Kidney capillary endothelial cell (primary cell): ENCODE results near the gene OPN3.

Experiments used
- DNase-seq: peaks from one replicate; pipeline ENCODE4 v3.0.0-alpha.2; 2018; ENCODE audit warnings: low spot score

The OPN3 gene

DNA sequence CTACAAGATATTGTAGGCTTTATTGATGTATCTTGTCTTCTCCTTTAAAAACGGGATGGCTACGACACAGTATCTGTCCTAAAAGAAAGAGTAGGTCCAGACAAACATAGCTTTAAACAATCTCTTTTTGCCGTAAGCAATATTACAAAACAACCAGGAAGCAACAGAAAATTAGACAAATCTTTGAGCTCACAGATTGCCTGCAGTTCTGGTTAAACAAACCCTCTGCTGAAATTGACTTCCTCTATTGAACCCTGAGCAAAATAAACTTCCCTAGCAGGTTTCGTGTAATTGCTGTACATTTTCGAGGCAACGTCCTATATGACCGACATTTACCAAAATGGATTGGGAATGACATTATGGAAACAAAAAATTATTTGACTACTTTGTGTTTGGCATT, 50.6 kb downstream of the OPN3 start:
- DNase-seq: no peak

DNA sequence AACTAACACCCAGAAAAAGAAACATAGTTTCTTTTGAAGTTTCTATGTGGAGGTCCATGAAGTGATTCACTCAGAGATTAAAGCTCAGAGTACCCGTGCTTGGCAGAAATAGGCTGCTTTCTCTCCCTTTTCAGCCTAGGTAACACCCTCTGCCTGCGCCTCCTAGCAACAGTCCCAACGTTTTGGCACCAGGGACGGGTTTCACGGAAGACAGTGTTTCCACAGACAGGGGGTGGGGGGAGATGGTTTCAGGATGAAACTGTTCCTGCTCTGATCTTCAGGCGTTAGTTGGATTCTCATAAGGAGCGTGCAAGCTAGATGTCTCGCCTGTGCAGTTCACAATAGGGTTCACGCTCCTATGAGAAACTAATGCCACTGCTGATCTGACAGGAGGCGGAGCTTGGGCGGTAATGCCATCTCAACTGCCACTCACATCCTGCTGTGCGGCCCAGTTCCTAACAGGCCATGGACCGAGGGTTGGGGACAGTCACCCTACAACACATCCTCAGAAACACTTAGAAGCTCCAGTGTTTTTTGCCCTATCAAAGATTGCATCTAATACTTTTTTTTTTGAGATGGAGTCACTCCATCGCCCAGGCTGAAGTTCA, 53.2 kb downstream of the OPN3 start:
- DNase-seq: no peak

DNA sequence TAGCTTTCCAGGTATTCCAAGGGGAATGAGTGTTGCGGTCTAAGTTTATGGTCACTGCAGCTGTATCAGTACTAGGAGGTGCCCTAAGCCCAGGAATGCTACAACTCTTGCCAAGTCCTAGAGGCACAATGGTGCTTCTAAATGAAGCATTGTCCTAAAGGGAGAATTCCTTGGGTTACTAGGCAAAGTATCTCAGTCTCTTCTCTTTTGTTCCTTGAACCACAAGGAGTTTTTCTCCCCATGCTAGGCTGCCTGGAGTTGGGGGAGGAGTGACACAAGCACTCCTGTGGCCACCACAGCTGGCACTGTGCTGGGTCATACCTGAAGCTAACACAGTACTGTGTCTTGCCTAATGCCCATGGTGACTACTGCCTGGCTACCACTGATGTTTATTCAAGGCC, 57.2 kb downstream of the OPN3 start:
- DNase-seq: no peak

DNA sequence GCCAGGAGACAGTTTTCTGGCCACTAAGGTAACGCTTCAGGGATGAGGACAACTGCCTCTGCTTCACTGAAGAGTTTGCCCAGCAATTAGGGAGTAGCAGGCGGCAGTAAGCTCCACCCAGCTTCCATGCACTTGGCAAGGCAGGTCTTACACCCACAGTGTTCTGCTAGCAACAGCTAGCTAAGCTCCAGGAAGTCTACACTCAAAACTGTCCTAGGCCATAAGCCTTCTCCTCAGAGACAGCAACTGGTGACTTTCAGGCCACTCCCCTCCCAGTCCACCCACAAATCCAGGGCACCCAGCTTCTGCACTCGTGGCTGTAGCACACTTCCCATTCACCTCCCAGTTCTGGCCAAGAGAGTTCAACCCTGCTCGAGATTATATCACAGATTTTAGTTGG, 60.7 kb downstream of the OPN3 start:
- DNase-seq: no peak

DNA sequence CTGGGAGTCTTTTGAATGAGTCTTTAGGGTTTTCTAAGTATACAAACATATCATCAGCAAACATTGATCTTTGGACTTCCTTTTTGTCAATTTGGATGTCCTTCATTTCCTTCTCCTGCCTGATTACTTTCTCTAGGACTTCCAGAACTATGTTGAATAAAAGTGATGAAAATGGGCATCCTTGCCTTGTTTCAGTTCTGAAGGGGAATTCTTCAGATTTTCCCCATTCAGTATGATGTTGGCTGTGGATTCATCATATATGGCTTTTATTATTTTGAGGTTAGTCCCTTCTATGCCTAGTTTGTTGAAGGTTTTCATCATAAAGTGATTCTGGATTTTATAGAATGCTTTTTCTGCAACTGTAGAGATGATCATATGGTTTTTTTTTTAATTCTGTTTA, 66.0 kb downstream of the OPN3 start:
- DNase-seq: no peak

DNA sequence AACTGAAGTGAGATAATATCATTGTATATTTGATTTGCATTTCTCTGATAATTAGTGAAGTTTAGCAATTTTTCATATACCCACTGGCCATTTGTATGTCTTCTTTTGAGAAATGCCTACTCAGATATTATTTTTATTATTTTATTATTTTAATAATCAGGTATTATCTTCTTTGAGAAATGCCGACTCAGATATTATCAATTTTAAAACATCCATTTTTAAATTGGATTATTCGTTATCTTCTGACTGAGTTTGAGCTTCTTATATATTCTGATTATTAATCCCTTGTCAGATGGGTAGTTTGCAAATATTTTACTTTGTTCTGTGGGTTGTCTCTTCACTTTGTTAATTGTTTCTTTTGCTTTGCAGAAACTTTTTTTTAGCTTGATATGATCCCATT, 70.3 kb downstream of the OPN3 start:
- no peak for DNase-seq

DNA sequence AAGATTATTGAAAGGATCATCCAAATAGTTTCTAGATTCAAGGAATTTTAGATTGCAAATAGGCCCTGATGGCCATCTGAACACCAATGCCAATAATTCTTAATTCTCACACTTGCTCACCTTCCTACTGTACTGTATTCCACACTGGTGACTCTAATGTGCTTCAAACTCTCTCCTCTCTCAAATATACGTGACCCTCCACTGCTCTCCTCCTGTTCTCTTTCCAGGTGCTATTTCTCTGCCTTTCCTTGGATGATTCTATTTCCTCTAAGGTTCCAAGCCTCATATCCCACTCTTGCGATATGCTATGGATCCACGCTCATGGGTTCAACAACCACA, 79.4 kb downstream of the OPN3 start:
- DNase-seq: no peak

DNA sequence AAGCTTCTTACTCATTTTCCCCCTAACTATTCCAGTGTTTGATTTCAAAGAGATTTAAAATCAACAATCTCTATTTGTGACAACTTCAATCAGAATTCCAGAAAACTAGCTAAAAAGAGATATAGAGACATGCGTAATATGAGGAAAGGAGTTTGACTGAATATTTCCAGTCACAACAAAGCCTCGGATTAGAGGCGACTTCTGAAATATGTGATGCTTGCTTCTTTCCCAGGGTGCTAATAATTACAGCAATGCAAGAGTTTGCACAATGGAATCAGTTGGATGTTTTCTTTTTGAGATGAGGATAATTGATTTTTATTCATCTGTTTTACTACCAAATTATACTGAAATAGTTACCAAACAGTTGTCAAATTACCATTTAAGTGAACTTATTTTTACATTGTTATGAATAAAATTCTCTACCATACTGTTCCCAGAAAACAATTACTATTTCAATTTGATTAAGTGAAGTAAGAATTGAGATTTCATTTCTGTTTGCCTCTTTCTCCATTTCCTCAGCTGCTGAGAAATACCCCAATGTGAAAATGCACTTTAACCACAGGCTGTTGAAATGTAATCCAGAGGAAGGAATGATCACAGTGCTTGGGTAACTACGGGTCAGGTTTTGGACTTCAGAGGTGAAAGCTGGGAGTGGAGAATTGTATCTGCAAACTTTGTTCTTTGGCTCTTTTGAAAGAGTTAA, 79.9 kb downstream of the OPN3 start:
- no peak for DNase-seq

DNA sequence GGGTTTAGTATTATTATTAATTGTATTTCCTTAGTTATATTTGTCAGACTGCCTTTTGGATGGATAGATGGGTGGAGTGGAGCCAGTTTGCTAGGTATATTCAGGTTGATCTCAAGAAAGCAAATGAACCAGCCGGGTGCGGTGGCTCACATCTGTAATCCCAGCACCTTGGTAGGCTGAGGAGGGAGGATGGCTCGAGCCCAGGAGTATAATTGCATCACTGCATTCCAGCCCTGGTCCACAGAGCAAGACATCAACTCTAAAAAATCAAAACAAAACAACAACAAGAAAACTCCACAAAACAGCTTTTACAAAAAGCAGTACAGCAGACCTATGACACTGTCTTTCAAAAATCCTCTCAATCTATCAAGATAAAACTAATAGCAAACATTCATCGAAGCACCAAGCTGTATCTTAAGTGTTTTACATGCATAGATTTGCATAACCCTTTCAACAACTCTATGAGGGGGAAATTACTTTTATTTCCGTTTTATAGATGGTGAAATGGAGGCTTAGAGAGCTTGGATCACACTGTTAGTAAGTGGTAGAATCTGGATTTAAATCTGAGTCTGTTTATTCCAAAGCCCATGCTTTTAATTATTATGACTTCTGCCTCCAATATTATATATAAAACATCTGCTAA, 82.5 kb downstream of the OPN3 start:
- no peak for DNase-seq

DNA sequence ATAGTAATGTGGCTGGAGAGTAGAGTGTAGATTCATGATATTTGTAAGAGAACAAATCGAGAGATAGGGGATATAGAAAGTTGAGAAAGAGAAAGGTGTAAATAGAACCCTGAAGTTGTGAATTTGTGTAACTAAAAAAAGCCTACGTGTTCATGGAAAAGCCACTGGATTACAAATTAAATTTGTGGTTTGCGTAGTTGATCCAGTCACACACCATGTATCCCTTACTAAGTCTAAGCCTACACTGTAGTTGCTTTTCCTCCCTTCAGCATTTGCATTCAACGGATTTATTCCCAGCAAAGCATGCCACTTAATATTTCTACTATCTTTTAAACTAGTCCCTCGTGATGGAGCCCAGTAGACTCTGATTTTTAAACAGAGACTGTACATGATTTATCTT, 83.1 kb downstream of the OPN3 start:
- DNase-seq: no peak

DNA sequence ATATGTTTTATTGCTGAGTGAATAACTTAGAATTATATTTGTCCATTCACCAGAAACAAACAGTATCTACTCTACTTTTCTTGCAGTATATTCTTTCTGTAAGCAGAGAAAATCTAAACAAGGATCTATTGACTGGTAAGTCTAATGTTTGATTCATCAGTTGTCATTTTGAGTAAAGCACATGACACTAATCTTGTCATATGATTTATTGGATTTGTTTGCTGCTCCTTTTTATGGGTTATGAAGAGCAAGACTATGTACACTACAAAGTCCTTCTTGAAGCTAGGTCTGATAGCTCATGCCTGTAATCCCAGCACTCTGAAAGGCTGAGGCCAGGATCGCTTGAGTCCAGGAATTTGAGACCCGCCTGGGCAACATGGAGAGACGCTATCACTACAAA, 84.6 kb downstream of the OPN3 start:
- no peak for DNase-seq

DNA sequence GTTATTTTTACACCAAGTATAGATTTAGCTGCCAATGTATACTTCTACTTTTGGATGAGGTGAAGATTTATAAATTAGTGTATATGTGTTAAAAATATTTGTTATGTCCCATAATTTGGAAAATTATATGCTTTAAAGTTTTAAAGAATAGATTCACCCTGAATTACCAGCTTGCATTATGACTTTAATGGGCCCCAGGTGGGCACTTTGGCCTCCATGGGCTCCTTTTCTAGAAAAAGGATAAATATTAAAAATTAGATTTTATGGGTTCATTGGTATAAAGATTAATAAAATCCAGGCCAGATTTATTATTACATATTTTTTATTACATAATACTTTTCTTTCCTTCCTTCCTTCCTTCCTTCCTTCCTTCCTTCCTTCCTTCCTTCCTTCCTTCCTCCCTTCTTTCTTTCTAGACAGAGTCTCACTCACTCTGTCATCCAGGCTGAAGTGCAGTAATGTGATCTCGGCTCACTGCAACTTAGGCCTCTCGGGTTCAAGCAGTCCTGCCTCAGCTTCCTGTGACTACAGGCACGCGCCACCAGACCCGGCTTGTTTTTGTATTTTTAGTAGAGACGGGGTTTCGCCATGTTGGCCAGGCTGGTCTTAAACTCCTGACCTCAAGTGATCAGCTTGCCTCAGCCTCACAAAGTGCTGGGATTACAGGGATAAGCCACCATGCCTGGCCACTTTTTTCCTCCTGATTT, 86.1 kb downstream of the OPN3 start:
- no peak for DNase-seq

DNA sequence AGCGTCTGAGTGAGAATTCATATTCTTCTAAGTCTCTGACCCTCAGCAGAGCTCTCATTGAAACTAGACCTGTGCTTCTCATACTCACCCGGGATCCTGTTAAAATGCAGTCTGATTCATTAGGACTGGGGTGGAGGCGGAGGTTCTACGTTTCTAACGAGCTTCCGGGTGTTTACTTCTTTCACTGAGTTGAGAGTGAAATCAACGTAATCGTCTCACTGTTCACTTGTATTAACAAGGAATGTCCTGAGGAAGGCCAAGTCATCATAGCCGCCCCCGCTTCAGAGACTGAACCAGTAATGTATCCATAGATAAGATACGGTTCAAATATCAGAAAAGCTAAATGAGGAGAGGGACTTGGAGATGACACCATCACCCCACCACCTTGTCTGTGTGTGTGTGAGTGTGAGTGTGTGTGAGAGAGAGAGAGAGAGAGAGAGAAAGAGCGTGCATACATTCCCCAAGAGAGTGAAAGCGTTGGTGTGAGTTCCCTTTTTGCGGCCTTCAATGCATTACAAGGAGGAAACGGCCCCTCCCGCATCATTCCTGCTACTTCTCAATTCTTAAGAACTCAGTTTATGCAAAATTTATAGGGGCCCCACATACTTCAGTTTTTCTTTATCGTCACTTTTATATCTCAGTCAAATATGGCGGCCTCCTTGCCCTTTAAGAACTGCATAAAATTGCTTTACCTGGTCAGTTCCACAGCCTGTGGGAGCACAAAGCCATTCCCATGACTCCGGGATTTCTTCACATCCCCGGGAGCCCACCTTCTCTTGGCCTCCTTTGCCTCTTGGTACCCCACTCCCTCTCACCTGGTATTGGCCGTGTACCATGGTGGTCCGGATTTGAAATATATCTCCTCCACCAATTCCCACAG, 88.2 kb downstream of the OPN3 start:
- no peak for DNase-seq

DNA sequence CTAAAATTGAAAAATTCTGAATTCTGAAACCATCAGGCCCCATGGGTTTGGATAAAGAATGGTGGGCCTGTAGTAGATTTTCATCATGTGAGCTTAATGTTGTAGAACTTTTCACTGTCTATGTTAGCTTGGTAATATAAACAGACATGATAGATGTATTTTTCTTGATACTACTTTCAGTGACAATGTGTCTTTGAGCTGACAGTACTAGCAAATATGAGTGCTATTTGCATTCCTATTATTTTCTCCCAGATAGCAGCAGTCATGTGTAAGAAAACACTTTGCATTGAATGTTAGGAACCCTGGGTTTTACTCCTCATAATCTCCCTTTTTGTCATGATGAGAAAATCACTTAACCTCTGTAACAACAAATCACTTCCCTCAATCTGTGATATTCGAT, 89.9 kb downstream of the OPN3 start:
- no peak for DNase-seq

DNA sequence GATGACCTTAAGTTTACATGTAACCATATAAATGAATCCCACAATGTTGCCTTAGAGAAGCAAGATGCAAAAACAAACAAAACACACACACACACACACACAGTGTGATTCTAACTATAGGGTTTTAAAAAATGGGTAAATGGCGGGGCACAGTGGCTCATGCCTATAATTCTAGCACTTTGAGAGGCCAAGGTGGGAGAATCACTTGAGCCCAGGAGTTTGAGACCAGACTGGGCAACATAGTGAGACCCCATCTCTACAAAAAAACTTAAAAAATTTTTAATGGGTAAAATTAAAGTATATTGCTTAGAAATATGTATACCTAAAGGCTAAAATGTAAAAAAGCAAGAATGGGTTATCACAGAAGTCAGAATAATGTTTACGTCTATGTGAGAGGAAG, 92.2 kb downstream of the OPN3 start:
- DNase-seq: no peak
